HepG2 (cell line): ENCODE data around the gene CDH2. TPM values are rescaled to one million over a fixed set of nuclear protein-coding genes. Genes with fewer than 3 reads are reported as not detected.

Experiments used
- AGO2 ChIP-seq: fragments of 200-400 bp; formaldehyde crosslinking; optimal IDR thresholded peaks from 2 replicates; pipeline ENCODE3; 2017; ENCODE audit warnings: mild to moderate bottlenecking, low read depth, low read length, moderate library complexity
- CCDC6 ChIP-seq: sonication (generic); formaldehyde crosslinking; IDR thresholded peaks from 2 replicates; pipeline ENCODE4 v1.8.1; 2022; ENCODE audit warnings: mild to moderate bottlenecking, missing genetic modification reagents, moderate library complexity
- EZH2 ChIP-seq: conservative IDR thresholded peaks from 2 replicates; pipeline ENCODE4 v1.6.1; 2012; ENCODE audit warnings: mild to moderate bottlenecking, low read depth, low read length, moderate library complexity
- GPN1 ChIP-seq: sonication (generic); formaldehyde crosslinking; IDR thresholded peaks from 2 replicates; pipeline ENCODE4 v1.5.1; 2020; ENCODE audit warnings: missing genetic modification reagents, borderline replicate concordance
- HOXA9 ChIP-seq: sonication (generic); formaldehyde crosslinking; IDR thresholded peaks from 2 replicates; pipeline ENCODE4 v1.8.1; 2022; ENCODE audit warnings: missing genetic modification reagents, mild to moderate bottlenecking, moderate library complexity, borderline replicate concordance
- KDM2A ChIP-seq: sonication (generic); formaldehyde crosslinking; IDR thresholded peaks from 2 replicates; pipeline ENCODE4 v1.4.0; 2020; ENCODE audit warnings: low read depth, missing genetic modification reagents, borderline replicate concordance
- MXD4 ChIP-seq: IDR thresholded peaks from 2 replicates; pipeline ENCODE4 v1.6.1; 2016; ENCODE audit warnings: mild to moderate bottlenecking, missing biosample characterization, missing genetic modification reagents
- NFIB ChIP-seq: sonication (generic); formaldehyde crosslinking; IDR thresholded peaks from 2 replicates; pipeline ENCODE4 v1.9.0; 2021; ENCODE audit warnings: missing genetic modification reagents, mild to moderate bottlenecking, borderline replicate concordance
- NONO ChIP-seq, 2 experiments: fragments of 450-650 bp in 1 of 2; sonication (generic) in 1 of 2; formaldehyde crosslinking in 1 of 2; IDR thresholded peaks in 1 of 2; conservative IDR thresholded peaks in 1 of 2; 2 replicates each; pipeline versions ENCODE4 v1.6.1 to v1.8.0; 2017 to 2022; ENCODE audit warnings: mild to moderate bottlenecking in 1 of 2, missing genetic modification reagents in 1 of 2, moderate library complexity in 1 of 2
- RCOR2 ChIP-seq: IDR thresholded peaks from 2 replicates; pipeline ENCODE4 v1.6.1; 2016; ENCODE audit warnings: missing biosample characterization, missing genetic modification reagents
- SALL1 ChIP-seq: sonication (generic); formaldehyde crosslinking; IDR thresholded peaks from 2 replicates; pipeline ENCODE4 v1.8.0; 2022; ENCODE audit warnings: mild to moderate bottlenecking, missing genetic modification reagents
- SRF ChIP-seq: IDR thresholded peaks from 2 replicates; pipeline ENCODE4 v1.6.1; 2011; ENCODE audit warnings: mild to moderate bottlenecking, low read depth, low read length, moderate library complexity
- SRSF9 ChIP-seq: fragments of 200-400 bp; formaldehyde crosslinking; IDR thresholded peaks from 2 replicates; pipeline ENCODE4 v1.6.1; 2018; ENCODE audit warnings: borderline replicate concordance, mild to moderate bottlenecking, low read depth, low read length; ENCODE audit not compliant: insufficient read depth, poor library complexity, severe bottlenecking
- ZBTB3 ChIP-seq: sonication (generic); formaldehyde crosslinking; IDR thresholded peaks from 2 replicates; pipeline ENCODE4 v1.4.0; 2020; ENCODE audit warnings: low read depth, mild to moderate bottlenecking, moderate library complexity, missing genetic modification reagents, borderline replicate concordance
- ZBTB33 ChIP-seq: sonication (generic); formaldehyde crosslinking; IDR thresholded peaks from 2 replicates; pipeline ENCODE4 v1.4.0; 2020; ENCODE audit warnings: missing genetic modification reagents
- ZNF10 ChIP-seq: sonication (generic); formaldehyde crosslinking; IDR thresholded peaks from 2 replicates; pipeline ENCODE4 v1.4.0; 2020; ENCODE audit warnings: mild to moderate bottlenecking, low read depth, missing genetic modification reagents, borderline replicate concordance
- ZNF280B ChIP-seq: sonication (generic); formaldehyde crosslinking; IDR thresholded peaks from 2 replicates; pipeline ENCODE4 v1.5.0; 2020; ENCODE audit warnings: missing genetic modification reagents, mild to moderate bottlenecking, borderline replicate concordance
- ZNF354B ChIP-seq: sonication (generic); formaldehyde crosslinking; IDR thresholded peaks from 2 replicates; pipeline ENCODE4 v1.8.0; 2022; ENCODE audit warnings: mild to moderate bottlenecking, missing genetic modification reagents
- ZNF431 ChIP-seq: sonication (generic); formaldehyde crosslinking; IDR thresholded peaks from 2 replicates; pipeline ENCODE4 v1.9.0; 2022; ENCODE audit warnings: missing genetic modification reagents, low read depth, mild to moderate bottlenecking, borderline replicate concordance
- ZNF446 ChIP-seq: sonication (generic); formaldehyde crosslinking; IDR thresholded peaks from 2 replicates; pipeline ENCODE4 v1.5.0; 2020; ENCODE audit warnings: mild to moderate bottlenecking, missing genetic modification reagents
- ZNF580 ChIP-seq: IDR thresholded peaks from 2 replicates; pipeline ENCODE4 v1.6.1; 2016; ENCODE audit warnings: low read depth, borderline replicate concordance
- ZNF607 ChIP-seq: sonication (generic); formaldehyde crosslinking; IDR thresholded peaks from 2 replicates; pipeline ENCODE4 v1.5.1; 2020; ENCODE audit warnings: missing genetic modification reagents, mild to moderate bottlenecking, borderline replicate concordance
- ZNF644 ChIP-seq: IDR thresholded peaks from 2 replicates; pipeline ENCODE4 v1.6.1; 2016; ENCODE audit warnings: low read depth
- ZXDC ChIP-seq: sonication (generic); formaldehyde crosslinking; IDR thresholded peaks from 2 replicates; pipeline ENCODE4 v1.5.0; 2020; ENCODE audit warnings: mild to moderate bottlenecking, missing genetic modification reagents
- polyA plus RNA-seq, 8 experiments: library from polyadenylated mRNA; depleted of rRNA in 3 of 8; stranded (reverse) in 7 of 8; unstranded in 1 of 8; fragments of >200 nt; fragmentation: Illumina TruSeq in 4 of 8; extraction: Trizol in 4 of 8; gene quantifications; 2 replicates each; pipeline versions ENCODE4 v1.2.1 to v1.2.3, GENCODE V29; 2011 to 2016; ENCODE audit warnings: low read depth in 4 of 8, missing spikeins in 1 of 8, mixed read lengths in 1 of 8; ENCODE audit not compliant: insufficient read depth in 1 of 8
- total RNA-seq, 5 experiments: library from RNA; depleted of rRNA; stranded (reverse); fragments of >200 nt; fragmentation: Illumina TruSeq; extraction: Trizol; gene quantifications; 2 replicates each; pipeline ENCODE4 v1.2.3, GENCODE V29; 2016; ENCODE audit warnings: low read depth in 1 of 5

Gene CDH2
- total and polyA plus RNA-seq, 2 of the 13 experiments (the other 11 are each of a cell fraction or from before 2014, with no cell fraction given): 18.6 to 36.1 TPM

GRCh38 chr18:28091197-28091596 is 85.7 kb downstream of the CDH2 start (continued):
- no peak for TF ChIP-seq ZNF280B (CRISPR knock-in tag)
- peak; percentile 52; the same call in 1 of the 2 replicates for TF ChIP-seq RCOR2 (CRISPR knock-in tag)
- TF ChIP-seq ZNF354B (CRISPR knock-in tag): no peak
- TF ChIP-seq KDM2A (CRISPR knock-in tag): no peak
- no peak for TF ChIP-seq ZNF446 (CRISPR knock-in tag)
- no peak for TF ChIP-seq ZNF580 (CRISPR knock-in tag)
- no peak for TF ChIP-seq ZNF431 (CRISPR knock-in tag)
- TF ChIP-seq CCDC6 (CRISPR knock-in tag): no peak
- no peak for TF ChIP-seq NFIB
- TF ChIP-seq ZXDC (CRISPR knock-in tag): no peak
- no peak for TF ChIP-seq NONO (IDR thresholded peaks at IDR 0.05)
- TF ChIP-seq NONO (CRISPR knock-in tag; conservative IDR thresholded peaks at IDR 0.05): no peak
- no peak for TF ChIP-seq EZH2
- no peak for TF ChIP-seq MXD4 (CRISPR knock-in tag)
- no peak for TF ChIP-seq ZNF607 (CRISPR knock-in tag)
- no peak for TF ChIP-seq ZBTB3 (CRISPR knock-in tag)
- TF ChIP-seq SALL1: no peak
- TF ChIP-seq AGO2: no peak
- TF ChIP-seq SRSF9: no peak
- TF ChIP-seq ZBTB33 (CRISPR knock-in tag): no peak
- TF ChIP-seq ZNF644 (CRISPR knock-in tag): peak; percentile 62; the same call in 1 of the 2 replicates
- TF ChIP-seq SRF: no peak
- TF ChIP-seq HOXA9: no peak
- no peak for TF ChIP-seq ZNF10
- TF ChIP-seq GPN1 (CRISPR knock-in tag): no peak
